Measurements from ENCODE around the gene GIPR.
A peak's percentile ranks its signal among the peaks of the same experiment; 100 is the strongest.

GIPR gene

DNA sequence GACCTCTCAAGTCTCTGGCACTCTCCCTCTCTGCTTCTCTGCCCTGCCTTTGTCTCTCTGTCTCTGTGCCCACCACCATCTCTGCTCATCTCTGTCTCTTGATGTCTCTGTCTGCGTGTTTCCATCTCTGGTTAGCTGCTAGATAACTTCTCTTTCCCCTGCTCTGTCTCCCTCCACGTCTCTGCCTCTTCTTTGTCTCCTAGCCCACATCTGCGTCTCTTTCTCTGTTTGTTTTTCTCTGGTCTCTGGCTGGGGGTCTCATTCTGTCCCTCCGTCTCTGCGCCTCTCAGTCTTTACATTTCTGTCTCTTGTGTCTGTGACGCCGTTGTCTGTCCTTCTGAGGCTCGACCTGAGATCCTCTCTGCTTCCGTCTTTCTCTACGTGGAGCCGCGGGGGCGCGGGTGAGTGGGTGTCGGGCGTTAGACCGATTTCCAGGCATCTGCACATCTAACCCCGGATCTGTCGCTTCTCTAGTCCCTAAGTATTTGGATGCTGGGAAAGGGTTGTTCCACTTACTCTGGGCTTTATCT, 386 bp downstream of the GIPR start:
- ChIA-PET POLR2A (interaction anchor here (0.6 to 3.1 kb wide), 15 partner anchors 9 to 628 kb away, joined by 3 to 9 read pairs (median 4); partner anchors contain the start of genes ERCC2, FOSB, QPCTL and SIX5), CTCF (interaction anchor here (0.6 to 4.8 kb wide), 5 partner anchors 9 to 201 kb away, joined by 3 to 31 read pairs (median 7); partner anchors contain the start of genes QPCTL and SNRPD2)
- Histone ChIP-seq H3K36me3 (ENCODE audit: control insufficient read depth in 2 of 2, insufficient read depth in 1 of 2, low read length in 2 of 2) (no peaks in the 10 kb centered on the region; a peak in 1 of 3 replicates), H3K9me3 (ENCODE audit: control insufficient read depth, insufficient read depth, low read depth, low read length) (no peaks in the 10 kb centered on the region), H3K4me3 (ENCODE audit: low read depth, low read length) (peak overlapping the region; percentile 48), H3K27ac (ENCODE audit: extremely low read depth, low read depth, low read length) (no peak overlapping the region; the same call in 1 of the 2 replicates), H3K4me1 (ENCODE audit: control insufficient read depth, insufficient read depth, low read length) (peaks cover 10% of the 10 kb centered on the region)
- TF ChIP-seq, protein P1, sequence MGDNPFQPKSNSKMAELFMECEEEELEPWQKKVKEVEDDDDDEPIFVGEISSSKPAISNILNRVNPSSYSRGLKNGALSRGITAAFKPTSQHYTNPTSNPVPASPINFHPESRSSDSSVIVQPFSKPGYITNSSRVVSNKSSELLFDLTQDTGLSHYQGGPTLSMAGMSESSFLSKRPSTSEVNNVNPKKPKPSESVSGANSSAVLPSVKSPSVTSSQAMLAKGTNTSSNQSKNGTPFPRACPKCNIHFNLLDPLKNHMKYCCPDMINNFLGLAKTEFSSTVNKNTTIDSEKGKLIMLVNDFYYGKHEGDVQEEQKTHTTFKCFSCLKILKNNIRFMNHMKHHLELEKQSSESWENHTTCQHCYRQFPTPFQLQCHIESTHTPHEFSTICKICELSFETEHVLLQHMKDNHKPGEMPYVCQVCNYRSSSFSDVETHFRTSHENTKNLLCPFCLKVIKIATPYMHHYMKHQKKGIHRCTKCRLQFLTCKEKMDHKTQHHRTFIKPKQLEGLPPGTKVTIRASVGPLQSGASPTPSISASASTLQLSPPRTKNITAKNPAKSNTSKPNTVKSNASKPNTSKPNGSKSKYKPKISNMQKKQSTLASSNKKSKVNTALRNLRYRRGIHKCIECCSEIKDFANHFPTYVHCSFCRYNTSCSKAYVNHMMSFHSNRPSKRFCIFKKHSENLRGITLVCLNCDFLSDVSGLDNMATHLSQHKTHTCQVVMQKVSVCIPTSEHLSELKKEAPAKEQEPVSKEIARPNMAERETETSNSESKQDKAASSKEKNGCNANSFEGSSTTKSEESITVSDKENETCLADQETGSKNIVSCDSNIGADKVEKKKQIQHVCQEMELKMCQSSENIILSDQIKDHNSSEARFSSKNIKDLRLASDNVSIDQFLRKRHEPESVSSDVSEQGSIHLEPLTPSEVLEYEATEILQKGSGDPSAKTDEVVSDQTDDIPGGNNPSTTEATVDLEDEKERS (tag by site-specific recombination; IDR thresholded peaks at IDR 0.05) = no peak
- TF ChIP-seq ZNF549 (tag by site-specific recombination; IDR thresholded peaks at IDR 0.05) (no peak), ZNF785 (tag by site-specific recombination; IDR thresholded peaks at IDR 0.05) (no peak), ZSCAN30 (tag by site-specific recombination; IDR thresholded peaks at IDR 0.05) (no peak), ZNF16 (tag by site-specific recombination; IDR thresholded peaks at IDR 0.05; ENCODE audit: low read depth) (no peak), ZNF76 (tag by site-specific recombination; IDR thresholded peaks at IDR 0.05; ENCODE audit: borderline replicate concordance, low read depth) (peak; percentile 11), ZNF555 (tag by site-specific recombination; conservative IDR thresholded peaks at IDR 0.05) (no peak), ZBTB8A (tag by site-specific recombination; IDR thresholded peaks at IDR 0.05) (peak; percentile 51; the same call in 1 of the 2 replicates), ZXDB (tag by site-specific recombination; IDR thresholded peaks at IDR 0.05) (no peak; the same call in 1 of the 2 replicates), ZNF391 (tag by site-specific recombination; IDR thresholded peaks at IDR 0.05; ENCODE audit: borderline replicate concordance, low read depth) (peak; percentile 59; the same call in 1 of the 2 replicates), ZNF335 (tag by site-specific recombination; conservative IDR thresholded peaks at IDR 0.05) (peak; percentile 55), ZBTB17 (tag by site-specific recombination; IDR thresholded peaks at IDR 0.05) (peak; percentile 89), ZNF768 (tag by site-specific recombination; IDR thresholded peaks at IDR 0.05) (no peak; the same call in 1 of the 2 replicates), ZNF157 (tag by site-specific recombination; IDR thresholded peaks at IDR 0.05) (no peak), HOXC10 (CRISPR knock-in tag; IDR thresholded peaks at IDR 0.05) (no peak), ZBTB48 (tag by site-specific recombination; IDR thresholded peaks at IDR 0.05) (peak; percentile 77), ZNF366 (tag by site-specific recombination; conservative IDR thresholded peaks at IDR 0.05) (peak; percentile 88), ZNF777 (tag by site-specific recombination; IDR thresholded peaks at IDR 0.05; ENCODE audit: borderline replicate concordance) (peak; percentile 77; the same call in 1 of the 2 replicates), ZNF239 (tag by site-specific recombination; IDR thresholded peaks at IDR 0.05) (peak; percentile 19; the same call in 1 of the 2 replicates), OVOL3 (tag by site-specific recombination; IDR thresholded peaks at IDR 0.05) (no peak)
- TF ChIP-seq, protein P2, sequence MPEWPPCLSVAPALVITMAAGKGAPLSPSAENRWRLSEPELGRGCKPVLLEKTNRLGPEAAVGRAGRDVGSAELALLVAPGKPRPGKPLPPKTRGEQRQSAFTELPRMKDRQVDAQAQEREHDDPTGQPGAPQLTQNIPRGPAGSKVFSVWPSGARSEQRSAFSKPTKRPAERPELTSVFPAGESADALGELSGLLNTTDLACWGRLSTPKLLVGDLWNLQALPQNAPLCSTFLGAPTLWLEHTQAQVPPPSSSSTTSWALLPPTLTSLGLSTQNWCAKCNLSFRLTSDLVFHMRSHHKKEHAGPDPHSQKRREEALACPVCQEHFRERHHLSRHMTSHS (tag by site-specific recombination; IDR thresholded peaks at IDR 0.05) = no peak
- TF ChIP-seq, protein P3, sequence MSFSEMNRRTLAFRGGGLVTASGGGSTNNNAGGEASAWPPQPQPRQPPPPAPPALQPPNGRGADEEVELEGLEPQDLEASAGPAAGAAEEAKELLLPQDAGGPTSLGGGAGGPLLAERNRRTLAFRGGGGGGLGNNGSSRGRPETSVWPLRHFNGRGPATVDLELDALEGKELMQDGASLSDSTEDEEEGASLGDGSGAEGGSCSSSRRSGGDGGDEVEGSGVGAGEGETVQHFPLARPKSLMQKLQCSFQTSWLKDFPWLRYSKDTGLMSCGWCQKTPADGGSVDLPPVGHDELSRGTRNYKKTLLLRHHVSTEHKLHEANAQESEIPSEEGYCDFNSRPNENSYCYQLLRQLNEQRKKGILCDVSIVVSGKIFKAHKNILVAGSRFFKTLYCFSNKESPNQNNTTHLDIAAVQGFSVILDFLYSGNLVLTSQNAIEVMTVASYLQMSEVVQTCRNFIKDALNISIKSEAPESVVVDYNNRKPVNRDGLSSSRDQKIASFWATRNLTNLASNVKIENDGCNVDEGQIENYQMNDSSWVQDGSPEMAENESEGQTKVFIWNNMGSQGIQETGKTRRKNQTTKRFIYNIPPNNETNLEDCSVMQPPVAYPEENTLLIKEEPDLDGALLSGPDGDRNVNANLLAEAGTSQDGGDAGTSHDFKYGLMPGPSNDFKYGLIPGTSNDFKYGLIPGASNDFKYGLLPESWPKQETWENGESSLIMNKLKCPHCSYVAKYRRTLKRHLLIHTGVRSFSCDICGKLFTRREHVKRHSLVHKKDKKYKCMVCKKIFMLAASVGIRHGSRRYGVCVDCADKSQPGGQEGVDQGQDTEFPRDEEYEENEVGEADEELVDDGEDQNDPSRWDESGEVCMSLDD (tag by site-specific recombination; IDR thresholded peaks at IDR 0.05) = peak; percentile 36
- TF ChIP-seq, protein P4, sequence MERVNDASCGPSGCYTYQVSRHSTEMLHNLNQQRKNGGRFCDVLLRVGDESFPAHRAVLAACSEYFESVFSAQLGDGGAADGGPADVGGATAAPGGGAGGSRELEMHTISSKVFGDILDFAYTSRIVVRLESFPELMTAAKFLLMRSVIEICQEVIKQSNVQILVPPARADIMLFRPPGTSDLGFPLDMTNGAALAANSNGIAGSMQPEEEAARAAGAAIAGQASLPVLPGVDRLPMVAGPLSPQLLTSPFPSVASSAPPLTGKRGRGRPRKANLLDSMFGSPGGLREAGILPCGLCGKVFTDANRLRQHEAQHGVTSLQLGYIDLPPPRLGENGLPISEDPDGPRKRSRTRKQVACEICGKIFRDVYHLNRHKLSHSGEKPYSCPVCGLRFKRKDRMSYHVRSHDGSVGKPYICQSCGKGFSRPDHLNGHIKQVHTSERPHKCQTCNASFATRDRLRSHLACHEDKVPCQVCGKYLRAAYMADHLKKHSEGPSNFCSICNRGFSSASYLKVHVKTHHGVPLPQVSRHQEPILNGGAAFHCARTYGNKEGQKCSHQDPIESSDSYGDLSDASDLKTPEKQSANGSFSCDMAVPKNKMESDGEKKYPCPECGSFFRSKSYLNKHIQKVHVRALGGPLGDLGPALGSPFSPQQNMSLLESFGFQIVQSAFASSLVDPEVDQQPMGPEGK (tag by site-specific recombination; IDR thresholded peaks at IDR 0.05) = peak; percentile 40; the same call in 1 of the 2 replicates
- TF ChIP-seq, protein P5, sequence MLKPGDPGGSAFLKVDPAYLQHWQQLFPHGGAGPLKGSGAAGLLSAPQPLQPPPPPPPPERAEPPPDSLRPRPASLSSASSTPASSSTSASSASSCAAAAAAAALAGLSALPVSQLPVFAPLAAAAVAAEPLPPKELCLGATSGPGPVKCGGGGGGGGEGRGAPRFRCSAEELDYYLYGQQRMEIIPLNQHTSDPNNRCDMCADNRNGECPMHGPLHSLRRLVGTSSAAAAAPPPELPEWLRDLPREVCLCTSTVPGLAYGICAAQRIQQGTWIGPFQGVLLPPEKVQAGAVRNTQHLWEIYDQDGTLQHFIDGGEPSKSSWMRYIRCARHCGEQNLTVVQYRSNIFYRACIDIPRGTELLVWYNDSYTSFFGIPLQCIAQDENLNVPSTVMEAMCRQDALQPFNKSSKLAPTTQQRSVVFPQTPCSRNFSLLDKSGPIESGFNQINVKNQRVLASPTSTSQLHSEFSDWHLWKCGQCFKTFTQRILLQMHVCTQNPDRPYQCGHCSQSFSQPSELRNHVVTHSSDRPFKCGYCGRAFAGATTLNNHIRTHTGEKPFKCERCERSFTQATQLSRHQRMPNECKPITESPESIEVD (tag by site-specific recombination; IDR thresholded peaks at IDR 0.05) = no peak
- TF ChIP-seq, protein P6, sequence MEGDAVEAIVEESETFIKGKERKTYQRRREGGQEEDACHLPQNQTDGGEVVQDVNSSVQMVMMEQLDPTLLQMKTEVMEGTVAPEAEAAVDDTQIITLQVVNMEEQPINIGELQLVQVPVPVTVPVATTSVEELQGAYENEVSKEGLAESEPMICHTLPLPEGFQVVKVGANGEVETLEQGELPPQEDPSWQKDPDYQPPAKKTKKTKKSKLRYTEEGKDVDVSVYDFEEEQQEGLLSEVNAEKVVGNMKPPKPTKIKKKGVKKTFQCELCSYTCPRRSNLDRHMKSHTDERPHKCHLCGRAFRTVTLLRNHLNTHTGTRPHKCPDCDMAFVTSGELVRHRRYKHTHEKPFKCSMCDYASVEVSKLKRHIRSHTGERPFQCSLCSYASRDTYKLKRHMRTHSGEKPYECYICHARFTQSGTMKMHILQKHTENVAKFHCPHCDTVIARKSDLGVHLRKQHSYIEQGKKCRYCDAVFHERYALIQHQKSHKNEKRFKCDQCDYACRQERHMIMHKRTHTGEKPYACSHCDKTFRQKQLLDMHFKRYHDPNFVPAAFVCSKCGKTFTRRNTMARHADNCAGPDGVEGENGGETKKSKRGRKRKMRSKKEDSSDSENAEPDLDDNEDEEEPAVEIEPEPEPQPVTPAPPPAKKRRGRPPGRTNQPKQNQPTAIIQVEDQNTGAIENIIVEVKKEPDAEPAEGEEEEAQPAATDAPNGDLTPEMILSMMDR (tag by site-specific recombination; IDR thresholded peaks at IDR 0.05) = 0 out of 2 replicates have a peak, but pooled peaks have one; percentile 7
